Limb (tissue), 2 donors: Measurements from ENCODE around the gene RAVER1.
A peak's percentile ranks its signal among the peaks of the same experiment; 100 is the strongest.
"Not testable (repeated sequence)": the region's sequence is repeated elsewhere in the genome, so short reads cannot be mapped to it uniquely, and the experiment has no call there.

Experiments
- DNase-seq, 2 donors: peaks; one replicate each; pipeline ENCODE4 v3.0.0-alpha.2; 2016; ENCODE audit errors: extremely low spot score in 2 of 2

Gene RAVER1

GRCh38 chr19:10291554-10292205, 41.6 kb downstream of the RAVER1 start:
- DNase-seq = no peak

- no peak for DNase-seq
Measured at GRCh38 chr19:10290876-10291553, 42.3 kb downstream of the RAVER1 start.

GRCh38 chr19:10290357-10290875, 42.9 kb downstream of the RAVER1 start:
- no peak for DNase-seq

DNA sequence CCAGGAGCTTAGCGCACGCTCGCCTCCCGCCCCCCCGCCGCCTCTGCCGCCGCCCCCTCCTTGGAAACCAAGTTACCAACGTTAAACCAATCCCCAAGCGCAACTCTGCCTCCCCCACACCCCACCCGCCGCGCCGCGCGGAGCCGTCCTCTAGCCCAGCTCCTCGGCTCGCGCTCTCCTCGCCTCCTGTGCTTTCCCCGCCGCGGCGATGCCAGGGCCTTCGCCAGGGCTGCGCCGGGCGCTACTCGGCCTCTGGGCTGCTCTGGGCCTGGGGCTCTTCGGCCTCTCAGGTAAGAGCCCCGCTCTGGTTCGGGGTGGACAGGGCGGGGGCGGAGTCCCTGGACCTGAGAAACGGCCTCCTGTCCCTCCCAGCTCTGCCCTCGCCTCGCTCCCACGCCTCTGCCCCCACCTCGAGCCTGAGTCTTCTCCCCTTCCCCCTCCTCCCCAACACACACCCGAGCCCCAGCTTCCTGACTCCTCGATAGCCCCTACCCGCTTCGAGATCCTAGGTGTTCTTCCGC, 43.4 kb downstream of the RAVER1 start, which contains the start of gene ICAM5:
Gene ICAM5 (plus strand): TSS at position 117 of the 521 bp plus-strand sequence. CDS start 92 bp downstream, at position 209.
- no peak for DNase-seq

- DNase-seq = no peak
Measured at GRCh38 chr19:10289167-10289835, 44.0 kb downstream of the RAVER1 start.

- DNase-seq = peak in 1 of 2 donors; percentile 67
Measured at GRCh38 chr19:10288662-10289166, 44.6 kb downstream of the RAVER1 start.

DNA sequence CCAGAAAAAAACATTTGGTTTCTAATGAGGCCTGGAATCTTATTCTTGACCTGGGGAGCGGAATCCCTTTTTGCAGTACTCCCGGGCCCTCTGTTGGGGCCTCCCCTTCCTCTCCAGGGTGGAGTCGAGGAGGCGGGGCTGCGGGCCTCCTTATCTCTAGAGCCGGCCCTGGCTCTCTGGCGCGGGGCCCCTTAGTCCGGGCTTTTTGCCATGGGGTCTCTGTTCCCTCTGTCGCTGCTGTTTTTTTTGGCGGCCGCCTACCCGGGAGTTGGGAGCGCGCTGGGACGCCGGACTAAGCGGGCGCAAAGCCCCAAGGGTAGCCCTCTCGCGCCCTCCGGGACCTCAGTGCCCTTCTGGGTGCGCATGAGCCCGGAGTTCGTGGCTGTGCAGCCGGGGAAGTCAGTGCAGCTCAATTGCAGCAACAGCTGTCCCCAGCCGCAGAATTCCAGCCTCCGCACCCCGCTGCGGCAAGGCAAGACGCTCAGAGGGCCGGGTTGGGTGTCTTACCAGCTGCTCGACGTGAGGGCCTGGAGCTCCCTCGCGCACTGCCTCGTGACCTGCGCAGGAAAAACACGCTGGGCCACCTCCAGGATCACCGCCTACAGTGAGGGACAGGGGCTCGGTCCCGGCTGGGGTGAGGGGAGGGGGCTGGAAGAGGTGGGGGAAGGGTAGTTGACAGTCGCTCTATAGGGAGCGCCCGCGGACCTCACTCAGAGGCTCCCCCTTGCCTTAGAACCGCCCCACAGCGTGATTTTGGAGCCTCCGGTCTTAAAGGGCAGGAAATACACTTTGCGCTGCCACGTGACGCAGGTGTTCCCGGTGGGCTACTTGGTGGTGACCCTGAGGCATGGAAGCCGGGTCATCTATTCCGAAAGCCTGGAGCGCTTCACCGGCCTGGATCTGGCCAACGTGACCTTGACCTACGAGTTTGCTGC, 46.3 kb downstream of the RAVER1 start, which contains the start of gene ICAM4:
Gene ICAM4 (plus strand): TSS at position 153 of the 935 bp plus-strand sequence. CDS start 58 bp downstream, at position 211.
- peak; percentile 27 to 72 for DNase-seq

- no peak for DNase-seq
Measured at GRCh38 chr19:10285393-10285792, 47.9 kb downstream of the RAVER1 start.

DNA sequence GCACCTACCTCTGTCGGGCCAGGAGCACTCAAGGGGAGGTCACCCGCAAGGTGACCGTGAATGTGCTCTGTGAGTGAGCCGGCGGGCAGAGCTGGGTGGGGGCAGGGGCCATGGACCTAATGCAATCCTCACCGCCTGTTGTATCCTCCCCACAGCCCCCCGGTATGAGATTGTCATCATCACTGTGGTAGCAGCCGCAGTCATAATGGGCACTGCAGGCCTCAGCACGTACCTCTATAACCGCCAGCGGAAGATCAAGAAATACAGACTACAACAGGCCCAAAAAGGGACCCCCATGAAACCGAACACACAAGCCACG, 48.4 kb downstream of the RAVER1 start:
- no peak for DNase-seq

DNA sequence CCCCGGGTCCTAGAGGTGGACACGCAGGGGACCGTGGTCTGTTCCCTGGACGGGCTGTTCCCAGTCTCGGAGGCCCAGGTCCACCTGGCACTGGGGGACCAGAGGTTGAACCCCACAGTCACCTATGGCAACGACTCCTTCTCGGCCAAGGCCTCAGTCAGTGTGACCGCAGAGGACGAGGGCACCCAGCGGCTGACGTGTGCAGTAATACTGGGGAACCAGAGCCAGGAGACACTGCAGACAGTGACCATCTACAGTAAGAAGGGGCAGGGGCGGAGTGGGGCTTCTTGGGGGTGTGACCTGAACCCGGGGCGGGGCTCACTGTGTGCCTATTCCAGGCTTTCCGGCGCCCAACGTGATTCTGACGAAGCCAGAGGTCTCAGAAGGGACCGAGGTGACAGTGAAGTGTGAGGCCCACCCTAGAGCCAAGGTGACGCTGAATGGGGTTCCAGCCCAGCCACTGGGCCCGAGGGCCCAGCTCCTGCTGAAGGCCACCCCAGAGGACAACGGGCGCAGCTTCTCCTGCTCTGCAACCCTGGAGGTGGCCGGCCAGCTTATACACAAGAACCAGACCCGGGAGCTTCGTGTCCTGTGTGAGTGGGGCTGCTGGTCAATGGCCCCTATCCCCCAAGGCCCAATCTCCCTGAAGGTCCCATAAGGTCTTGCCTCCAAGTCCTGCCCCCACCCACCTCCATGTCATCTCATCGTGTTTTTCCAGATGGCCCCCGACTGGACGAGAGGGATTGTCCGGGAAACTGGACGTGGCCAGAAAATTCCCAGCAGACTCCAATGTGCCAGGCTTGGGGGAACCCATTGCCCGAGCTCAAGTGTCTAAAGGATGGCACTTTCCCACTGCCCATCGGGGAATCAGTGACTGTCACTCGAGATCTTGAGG, 49.0 kb downstream of the RAVER1 start:
- DNase-seq = no peak

GRCh38 chr19:10283301-10284064, 49.8 kb downstream of the RAVER1 start:
- no peak for DNase-seq

DNA sequence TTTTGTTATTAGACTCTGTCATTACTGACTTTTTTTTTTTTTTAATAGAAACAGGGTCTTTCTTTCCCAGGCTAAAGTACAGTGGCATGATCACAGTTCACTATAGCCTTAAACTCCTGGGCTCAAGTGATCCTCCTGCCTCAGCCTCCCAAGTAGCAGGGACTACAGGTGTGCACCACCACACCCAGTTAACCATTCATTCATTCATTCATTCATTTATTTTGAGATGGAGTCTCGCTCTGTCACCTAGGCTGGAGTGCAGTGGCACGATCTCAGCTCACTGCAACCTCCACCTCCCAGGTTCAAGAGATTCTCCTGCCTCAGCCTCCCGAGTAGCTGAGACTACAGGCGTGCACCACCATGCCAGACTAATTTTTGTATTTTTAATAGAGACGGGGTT, 51.3 kb downstream of the RAVER1 start:
- not testable (repeated sequence) for DNase-seq

DNA sequence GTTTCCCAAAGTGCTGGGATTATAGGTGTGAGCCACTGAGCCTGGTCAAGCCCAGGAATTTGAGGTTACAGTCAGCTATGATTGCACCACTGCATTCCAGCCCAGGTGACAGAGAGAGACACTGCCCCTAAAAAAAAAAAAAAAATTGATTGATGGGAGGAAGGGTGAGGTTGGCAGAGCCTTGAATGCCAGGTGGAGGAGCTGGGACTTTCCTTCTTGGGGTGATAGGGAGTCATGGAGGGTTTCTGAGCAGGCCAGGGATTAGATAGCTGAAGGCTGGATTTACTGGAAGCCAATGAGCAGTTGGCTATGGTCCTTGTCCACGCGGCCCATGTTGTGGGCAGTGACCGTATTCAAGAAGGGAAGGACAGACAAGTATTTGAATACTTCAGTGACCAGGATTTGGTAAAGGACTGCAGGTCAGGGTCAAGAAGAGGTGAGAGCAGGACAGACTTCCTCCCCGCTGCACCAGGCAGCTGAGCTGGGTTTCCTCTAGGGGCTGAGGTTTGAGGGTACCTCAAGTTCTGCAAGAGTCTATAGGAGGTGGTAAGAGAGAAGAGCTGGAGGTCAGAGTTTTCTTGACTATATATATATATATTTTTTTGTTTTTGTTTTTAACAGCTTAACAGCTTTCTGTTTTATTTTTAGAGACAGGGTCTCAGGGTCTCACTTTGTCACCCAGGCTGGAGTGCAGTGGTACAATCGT, 53.4 kb downstream of the RAVER1 start:
- no peak for DNase-seq

DNA sequence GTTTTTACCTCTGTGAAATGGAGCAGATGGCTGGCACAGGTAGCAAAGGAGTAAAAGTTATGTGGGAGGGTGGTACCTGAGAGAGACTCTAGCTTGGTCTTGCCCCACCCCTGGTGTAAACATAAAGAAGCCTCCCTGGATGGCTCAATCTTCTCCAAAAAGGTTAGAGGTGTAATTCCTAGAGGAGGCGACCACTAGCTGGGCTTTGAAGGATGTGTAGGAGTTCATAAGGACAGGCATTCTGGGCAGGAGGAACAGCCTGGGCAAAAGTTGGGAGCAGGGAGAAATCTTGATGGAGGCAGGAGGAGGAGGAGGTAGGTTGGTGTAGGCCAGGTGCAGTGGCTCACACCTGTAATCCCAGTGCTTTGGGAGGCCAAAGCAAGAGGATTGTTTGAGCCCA, 54.4 kb downstream of the RAVER1 start:
- DNase-seq = no peak

- no peak for DNase-seq
Measured at GRCh38 chr19:10277795-10278589, 55.3 kb downstream of the RAVER1 start.

DNA sequence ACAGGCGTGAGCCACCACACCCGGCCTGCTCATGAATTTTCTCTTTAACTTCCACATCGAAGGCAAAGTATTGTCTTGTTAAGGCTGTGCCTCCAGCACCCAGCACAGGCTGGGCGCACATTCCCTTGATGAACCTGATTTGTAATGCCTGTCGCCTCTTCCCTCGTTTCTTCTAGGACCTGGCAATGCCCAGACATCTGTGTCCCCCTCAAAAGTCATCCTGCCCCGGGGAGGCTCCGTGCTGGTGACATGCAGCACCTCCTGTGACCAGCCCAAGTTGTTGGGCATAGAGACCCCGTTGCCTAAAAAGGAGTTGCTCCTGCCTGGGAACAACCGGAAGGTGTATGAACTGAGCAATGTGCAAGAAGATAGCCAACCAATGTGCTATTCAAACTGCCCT, 58.7 kb downstream of the RAVER1 start:
- DNase-seq = no peak

DNA sequence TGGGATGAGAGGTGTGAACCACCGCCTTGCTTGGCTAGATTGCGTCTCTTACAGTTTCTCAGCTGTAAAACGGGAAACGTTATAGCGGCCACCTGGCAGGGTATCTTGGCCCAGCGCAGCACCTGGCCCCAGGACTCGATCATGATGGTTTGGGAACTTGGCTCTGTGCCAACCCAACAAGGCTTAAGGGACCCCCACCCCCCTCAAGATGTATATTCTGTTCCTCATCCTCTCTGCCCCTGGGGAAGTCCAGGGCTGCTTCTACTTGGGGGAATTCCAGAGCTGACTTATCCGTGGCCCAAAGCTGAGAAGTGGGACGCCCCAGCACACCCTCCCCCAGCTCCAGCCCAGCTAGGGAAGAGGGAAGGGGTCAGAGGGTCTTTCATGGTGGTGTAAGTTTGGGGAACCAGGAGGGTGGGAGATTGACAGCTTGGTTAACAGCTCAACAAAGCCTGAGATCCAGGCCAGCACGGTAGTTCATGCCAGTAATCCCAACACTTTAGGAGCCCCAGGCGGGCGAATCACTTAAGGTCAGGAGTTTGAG, 61.7 kb downstream of the RAVER1 start:
- DNase-seq = no peak
